ENCODE data around the gene HILPDA. TPM values are rescaled to one million over a fixed set of nuclear protein-coding genes. Genes with fewer than 3 reads are reported as not detected.
"Not testable (repeated sequence)": the region's sequence is repeated elsewhere in the genome, so short reads cannot be mapped to it uniquely, and the experiment has no call there.

HILPDA gene
- total RNA-seq, 6 experiments from 2014 or later = 1.8 to 60.6 (median 3.6) TPM

GRCh38 chr7:128453836-128454804, 1.6 kb upstream of the HILPDA start:
- H3K27me3 ChIP-seq = no peaks in the 10 kb centered on the region
- H3K36me3 ChIP-seq = no peaks in the 10 kb centered on the region
- DNase-seq (peak; percentile 87 to 89 (median 89)), ATAC-seq (peak; percentile 67 to 85 (median 81))
- 33% methylated on average over 19 of the region's 23 CpGs for WGBS (ENCODE audit: insufficient coverage, low coverage, low lambda C conversion rate, missing lambda C conversion rate)
- TF ChIP-seq POLR2A (IDR thresholded peaks at IDR 0.05) (peak; percentile 29), CTCF (IDR thresholded peaks at IDR 0.05) (no peak)
- peak overlapping the region; percentile 95 to 97 (median 95) for H3K27ac ChIP-seq
- H3K4me3 ChIP-seq = peak overlapping the region; percentile 62 to 84 (median 74)
- H3K9me3 ChIP-seq = no peaks in the 10 kb centered on the region
- intact Hi-C loops (cut with DNase I) = no loop called here
- H3K4me1 ChIP-seq = peaks cover 0 to 27% (median 3%) of the 10 kb centered on the region in 4 donors

- no peak for DNase-seq
- TF ChIP-seq CTCF (IDR thresholded peaks at IDR 0.05) (peak in 1 of 4 donors; percentile 22), POLR2A (IDR thresholded peaks at IDR 0.05) (no peak)
- Histone ChIP-seq H3K36me3 (no peaks in the 10 kb centered on the region), H3K27ac (peak overlapping the region; percentile 95 to 97 (median 95)), H3K4me3 (peak overlapping the region; percentile 62 to 84 (median 74)), H3K9me3 (no peaks in the 10 kb centered on the region), H3K27me3 (no peaks in the 10 kb centered on the region), H3K4me1 (peaks cover 0 to 31% (median 3%) of the 10 kb centered on the region in 4 donors)
- peak in 3 of 4 donors; percentile 1 to 17 (median 14) for ATAC-seq
- 40% methylated on average over 18 of the region's 25 CpGs for WGBS (ENCODE audit: insufficient coverage, low coverage, low lambda C conversion rate, missing lambda C conversion rate)
- intact Hi-C loops (cut with DNase I) = no loop called here
Measured at GRCh38 chr7:128454808-128455542, 703 bp upstream of the HILPDA start.

GRCh38 chr7:128456255-128456725, 612 bp downstream of the HILPDA start:
- Histone ChIP-seq H3K27ac (peak overlapping the region; percentile 95 to 97 (median 95)), H3K27me3 (no peaks in the 10 kb centered on the region), H3K36me3 (no peaks in the 10 kb centered on the region), H3K4me1 (peaks cover 0 to 31% (median 3%) of the 10 kb centered on the region in 4 donors), H3K4me3 (peak overlapping the region; percentile 62 to 84 (median 74)), H3K9me3 (no peaks in the 10 kb centered on the region)
- ATAC-seq = no peak
- TF ChIP-seq CTCF (IDR thresholded peaks at IDR 0.05) (no peak), POLR2A (IDR thresholded peaks at IDR 0.05) (no peak)
- intact Hi-C loops (cut with DNase I) = no loop called here
- DNase-seq = no peak
- 0% methylated on average over 5 of the region's 5 CpGs for WGBS (ENCODE audit: insufficient coverage, low coverage, low lambda C conversion rate, missing lambda C conversion rate)

GRCh38 chr7:128457385-128457784, 1.7 kb downstream of the HILPDA start:
- H3K9me3 ChIP-seq; H3K27ac ChIP-seq; H3K36me3 ChIP-seq; DNase-seq; H3K27me3 ChIP-seq; ATAC-seq; intact Hi-C loops (cut with DNase I): not testable (repeated sequence)
- Histone ChIP-seq H3K4me3 (peak overlapping the region in 1 of 3 donors; percentile 62), H3K4me1 (peaks cover 0 to 31% (median 3%) of the 10 kb centered on the region in 4 donors)
- 100% methylated on average over 1 of the region's 6 CpGs for WGBS (ENCODE audit: insufficient coverage, low coverage, low lambda C conversion rate, missing lambda C conversion rate)
